SU-DHL-6 (cell line): ENCODE results near the gene MFNG.

Source experiments
- H2AFZ ChIP-seq: fragments of 200-600 bp; sonication (generic); 2 replicates; pipeline ENCODE4 v1.6.1; 2014; ENCODE audit warnings: low read depth, mild to moderate bottlenecking, moderate library complexity, mixed read lengths, antibody characterized with exemption, low read length; ENCODE audit not compliant: severe bottlenecking
- H3F3A ChIP-seq: fragments of 200-600 bp; shearing (Covaris generic); 2 replicates; pipeline ENCODE4 v1.6.0; 2016; ENCODE audit warnings: antibody characterized with exemption, mild to moderate bottlenecking; ENCODE audit not compliant: insufficient read depth
- H3K27ac ChIP-seq: fragments of 200-600 bp; sonication (generic); 2 replicates; pipeline ENCODE4 v1.5.1; 2016; ENCODE audit warnings: low read depth, mild to moderate bottlenecking, low read length, moderate library complexity, mixed read lengths
- H3K27me3 ChIP-seq: fragments of 200-600 bp; sonication (generic), shearing (Covaris generic); 2 replicates; pipeline ENCODE4 v1.6.0; 2014; ENCODE audit warnings: mild to moderate bottlenecking, low read length
- H3K36me3 ChIP-seq: fragments of 200-600 bp; sonication (generic); 2 replicates; pipeline ENCODE4 v1.6.1; 2014; ENCODE audit warnings: mild to moderate bottlenecking, low read length, mixed read lengths
- H3K4me2 ChIP-seq: fragments of 300-600, 200-600 bp; shearing (Covaris generic), sonication (generic); 2 replicates; pipeline ENCODE4 v1.6.0; 2014; ENCODE audit warnings: low read length, low read depth, mild to moderate bottlenecking; ENCODE audit not compliant: poor library complexity, severe bottlenecking
- H3K4me3 ChIP-seq: fragments of 200-600 bp; sonication (generic); 2 replicates; pipeline ENCODE4 v1.5.1; 2014; ENCODE audit warnings: antibody characterized with exemption, low read length, mild to moderate bottlenecking, mixed read lengths; ENCODE audit not compliant: insufficient read depth, poor library complexity, severe bottlenecking
- H3K79me2 ChIP-seq: fragments of 200-600 bp; sonication (generic); 2 replicates; pipeline ENCODE4 v1.6.1; 2014; ENCODE audit warnings: mild to moderate bottlenecking, low read length, moderate library complexity; ENCODE audit not compliant: insufficient read depth
- H3K9ac ChIP-seq: fragments of 200-600 bp; sonication (generic); 2 replicates; pipeline ENCODE4 v1.7.0; 2014; ENCODE audit warnings: mild to moderate bottlenecking, low read length
- H3K9me2 ChIP-seq: fragments of 200-600 bp; sonication (generic); replicated peaks from 2 replicates; pipeline ENCODE4 v1.6.1; 2014; ENCODE audit warnings: low read length; ENCODE audit not compliant: insufficient read depth
- H3K9me3 ChIP-seq: fragments of 200-600 bp; sonication (generic); 2 replicates; pipeline ENCODE4 v1.6.1; 2014; ENCODE audit warnings: low read length, mixed read lengths; ENCODE audit not compliant: insufficient read depth
- H4K20me1 ChIP-seq: fragments of 200-600 bp; sonication (generic); 2 replicates; pipeline ENCODE4 v1.6.1; 2014; ENCODE audit warnings: low read depth, mild to moderate bottlenecking, antibody characterized with exemption, low read length, moderate library complexity, mixed read lengths
- CTCF ChIP-seq: fragments of 200-600 bp; sonication (generic); IDR thresholded peaks from one replicate; pipeline ENCODE4 v1.5.1; 2017; ENCODE audit warnings: antibody characterized with exemption, mild to moderate bottlenecking, low read length, moderate library complexity; ENCODE audit not compliant: insufficient read depth, poor library complexity, severe bottlenecking
- EZH2phosphoT487 ChIP-seq: fragments of 200-600 bp; sonication (generic), shearing (Covaris generic); conservative IDR thresholded peaks from 2 replicates; pipeline ENCODE4 v1.6.1; 2018; ENCODE audit warnings: mild to moderate bottlenecking, antibody characterized with exemption, low read length, moderate library complexity, mixed read lengths

MFNG gene

DNA sequence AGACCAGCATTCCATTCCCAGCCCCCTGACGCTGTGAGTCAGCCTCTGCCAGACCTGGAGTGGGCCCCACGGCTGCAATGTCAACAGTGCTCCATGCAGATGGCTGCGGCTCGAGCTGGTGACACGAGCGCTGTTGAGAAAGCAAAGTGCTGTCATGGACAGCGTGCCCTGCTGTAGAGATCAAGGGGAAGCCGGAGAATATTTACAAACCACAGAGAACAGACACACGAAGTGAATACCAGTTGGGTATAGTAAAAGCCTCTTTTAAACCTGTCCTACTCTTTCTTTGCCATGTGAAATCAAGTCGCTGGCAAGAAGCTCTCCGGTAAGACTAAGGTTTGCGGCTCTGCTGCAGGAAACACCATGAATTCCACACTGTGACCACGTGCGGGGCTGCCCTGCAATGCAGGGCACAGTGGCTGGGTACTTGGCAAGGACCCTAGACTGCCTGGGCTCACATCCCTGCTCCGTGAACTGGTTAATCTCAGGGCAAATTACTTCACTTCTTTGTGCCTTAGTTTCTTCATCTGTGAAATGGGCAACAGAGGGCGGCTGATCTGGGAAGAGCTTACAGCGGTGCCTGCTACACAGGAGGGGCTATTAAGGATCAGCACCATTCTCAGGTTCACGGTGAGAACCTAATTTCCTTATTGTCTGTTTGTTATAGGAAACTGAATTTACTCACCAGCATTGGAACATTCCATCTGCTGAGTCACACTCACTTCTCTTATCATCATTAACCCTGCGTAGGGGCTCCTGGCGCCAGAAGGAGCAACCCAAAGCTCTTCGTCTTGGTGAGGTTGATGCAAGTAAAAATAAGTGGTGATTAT is 31.1 kb downstream of the MFNG start:
- no peak overlapping the region for H3K4me3 ChIP-seq
- no peak overlapping the region for H3K27ac ChIP-seq
- no peak overlapping the region for H2AFZ ChIP-seq

GRCh38 chr22:37453696-37454095 is 32.5 kb downstream of the MFNG start:
- no peak overlapping the region for H3K27ac ChIP-seq
- H3K4me2 ChIP-seq = no peak overlapping the region
- no peak overlapping the region for H2AFZ ChIP-seq
- TF ChIP-seq CTCF (no peak), EZH2phosphoT487 (no peak)
- no peaks in the 10 kb centered on the region for H4K20me1 ChIP-seq
- H3F3A ChIP-seq = no peaks in the 10 kb centered on the region
- H3K36me3 ChIP-seq = no peaks in the 10 kb centered on the region
- H3K27me3 ChIP-seq = no peaks in the 10 kb centered on the region
- H3K9me2 ChIP-seq = no peaks in the 10 kb centered on the region
- H3K9ac ChIP-seq = no peak overlapping the region
- no peak overlapping the region for H3K4me3 ChIP-seq
- H3K9me3 ChIP-seq = no peaks in the 10 kb centered on the region
- H3K79me2 ChIP-seq = no peaks in the 10 kb centered on the region

More for the DNA sequence above, 31.1 kb downstream of the MFNG start:
- Histone ChIP-seq H3K4me2 (no peak overlapping the region), H3K36me3 (no peaks in the 10 kb centered on the region), H4K20me1 (no peaks in the 10 kb centered on the region), H3F3A (no peaks in the 10 kb centered on the region), H3K79me2 (no peaks in the 10 kb centered on the region), H3K9me2 (no peaks in the 10 kb centered on the region), H3K9ac (no peak overlapping the region), H3K27me3 (no peaks in the 10 kb centered on the region), H3K9me3 (no peaks in the 10 kb centered on the region)
- TF ChIP-seq EZH2phosphoT487 (no peak), CTCF (no peak)

DNA sequence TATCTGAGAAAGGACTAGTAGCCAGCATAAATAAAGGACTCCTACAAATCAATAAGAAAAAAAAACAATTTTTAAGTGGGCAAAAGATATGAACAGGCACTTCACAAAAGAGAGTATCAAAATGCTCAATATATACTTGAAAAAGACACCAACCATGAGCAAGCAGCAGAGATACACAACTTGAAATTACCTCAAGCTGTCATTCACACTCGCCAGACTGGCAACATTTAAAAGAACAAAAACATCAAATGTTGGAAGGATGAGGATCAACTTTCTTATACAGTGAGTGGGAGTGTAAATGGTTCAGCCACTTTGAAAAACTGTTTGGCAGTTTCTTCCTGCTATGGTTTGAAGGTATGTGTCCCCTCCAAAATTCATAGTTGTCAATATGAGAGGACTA is 35.0 kb downstream of the MFNG start:
- Histone ChIP-seq H4K20me1 (no peaks in the 10 kb centered on the region), H3K4me3 (no peak overlapping the region), H3F3A (no peaks in the 10 kb centered on the region), H3K79me2 (no peaks in the 10 kb centered on the region), H3K27me3 (no peaks in the 10 kb centered on the region), H2AFZ (no peak overlapping the region), H3K9me3 (no peaks in the 10 kb centered on the region), H3K4me2 (no peak overlapping the region), H3K9ac (no peak overlapping the region), H3K36me3 (no peaks in the 10 kb centered on the region), H3K27ac (no peak overlapping the region), H3K9me2 (no peaks in the 10 kb centered on the region)
- TF ChIP-seq EZH2phosphoT487 = no peak

- no peaks in the 10 kb centered on the region for H4K20me1 ChIP-seq
- no peak overlapping the region for H3K4me3 ChIP-seq
- H3K36me3 ChIP-seq = no peaks in the 10 kb centered on the region
- H3K4me2 ChIP-seq = no peak overlapping the region
- no peaks in the 10 kb centered on the region for H3K79me2 ChIP-seq
- TF ChIP-seq EZH2phosphoT487 (no peak), CTCF (no peak)
- no peaks in the 10 kb centered on the region for H3F3A ChIP-seq
- no peaks in the 10 kb centered on the region for H3K27me3 ChIP-seq
- H3K9ac ChIP-seq = no peak overlapping the region
- no peak overlapping the region for H3K27ac ChIP-seq
- H3K9me3 ChIP-seq = no peaks in the 10 kb centered on the region
- no peaks in the 10 kb centered on the region for H3K9me2 ChIP-seq
- no peak overlapping the region for H2AFZ ChIP-seq
These were observed 36.7 kb downstream of the MFNG start for GRCh38 chr22:37449331-37450001.
